HG02884 (cell line): ENCODE data around the gene TAS2R13.

Experiments
- ATAC-seq: cut with Tn5 transposase; IDR thresholded peaks from one replicate; pipeline ENCODE4 v1.9.1; 2021; ENCODE audit warnings: mild to moderate bottlenecking, moderate library complexity; ENCODE audit not compliant: unreplicated experiment

The TAS2R13 gene

GRCh38 chr12:10873378-10873777, 36.0 kb downstream of the TAS2R13 start:
- ATAC-seq, result no peak

GRCh38 chr12:10867381-10867780, 42.0 kb downstream of the TAS2R13 start:
- no peak for ATAC-seq

GRCh38 chr12:10863512-10864218, 45.7 kb downstream of the TAS2R13 start:
- no peak for ATAC-seq

- no peak for ATAC-seq
Observed at GRCh38 chr12:10861366-10861765, 48.0 kb downstream of the TAS2R13 start.
